Kidney (tissue), 14 donors: Measurements from ENCODE around the gene CPT1B. TPM values are rescaled to one million over a fixed set of nuclear protein-coding genes. Genes with fewer than 3 reads are reported as not detected.

Experiments used
- DNase-seq, 5 donors: peaks; one replicate each; pipeline ENCODE4 v3.0.0-alpha.2; 2013 to 2020
- FAIRE-seq: peaks from 2 replicates; lab custom pipeline; 2012; peaks lifted over from hg19 to GRCh38; lab: Jason Lieb, UNC
- H3K27ac ChIP-seq, 2 donors: one replicate each; pipeline ENCODE4 v1.7.0; 2013; ENCODE audit warnings: low read depth in 2 of 2, low read length in 2 of 2, inconsistent platforms in 1 of 2
- H3K27me3 ChIP-seq: one replicate; pipeline ENCODE4 v1.7.1; 2013; ENCODE audit warnings: low read length, inconsistent platforms; ENCODE audit not compliant: control insufficient read depth, insufficient read depth
- H3K36me3 ChIP-seq, 3 donors: one replicate each; pipeline versions ENCODE4 v1.7.0 to v1.7.1; 2013; ENCODE audit warnings: low read length in 3 of 3, control low read depth in 1 of 3, inconsistent platforms in 1 of 3; ENCODE audit not compliant: insufficient read depth in 3 of 3, control insufficient read depth in 2 of 3
- H3K4me1 ChIP-seq, 3 donors: one replicate each; pipeline versions ENCODE4 v1.7.0 to v1.7.1; 2013; ENCODE audit warnings: low read length in 3 of 3, inconsistent platforms in 1 of 3, low read depth in 1 of 3; ENCODE audit not compliant: control insufficient read depth in 2 of 3, insufficient read depth in 2 of 3
- H3K4me3 ChIP-seq, 3 donors: one replicate each; pipeline versions ENCODE4 v1.7.0 to v1.8.1; 2013; ENCODE audit warnings: low read length in 3 of 3, control low read depth in 1 of 3, inconsistent platforms in 1 of 3
- H3K9ac ChIP-seq, 3 donors: one replicate each; pipeline versions ENCODE4 v1.7.0 to v1.7.1; 2013; ENCODE audit warnings: low read length in 3 of 3, control low read depth in 1 of 3, inconsistent platforms in 1 of 3
- H3K9me3 ChIP-seq, 3 donors: one replicate each; pipeline versions ENCODE4 v1.7.0 to v1.7.1; 2013; ENCODE audit warnings: low read length in 3 of 3, control low read depth in 1 of 3, inconsistent platforms in 1 of 3; ENCODE audit not compliant: control insufficient read depth in 2 of 3, insufficient read depth in 1 of 3
- CTCF ChIP-seq: IDR thresholded peaks from 3 replicates; pipeline ENCODE4 v1.5.1; 2012; ENCODE audit warnings: mild to moderate bottlenecking, moderate library complexity, borderline replicate concordance; ENCODE audit not compliant: insufficient read depth; ENCODE audit errors: extremely low read depth
- intact Hi-C: fragments of 100-400 bp; cut with DNase I; formaldehyde crosslinking; loops from one replicate; pipeline ENCODE4 v1.11.1; 2022
- polyA plus RNA-seq: library from polyadenylated mRNA; stranded (reverse); fragments of 350-450 nt; fragmentation: Illumina TruSeq; extraction: RNeasy Lipid Tissue Mini Kit (QIAGEN cat#74804); gene quantifications from one replicate; pipeline ENCODE4 v1.2.3, GENCODE V29; 2014; ENCODE audit warnings: low read depth, low replicate concordance; ENCODE audit not compliant: insufficient read depth
- total RNA-seq: library from RNA; stranded (reverse); fragmentation: NEBNext Ultra II Directional; extraction: Animal tissue kit (Norgen Biotek cat#: 25700); gene quantifications from one replicate; pipeline ENCODE4 v1.2.1, GENCODE V29; 2021
- donor health status: control.
- donor health status: control.
- donor health status: control.
- donor health status: control.
- donor health status: control.
- donor health status: DM: yes; HTN: yes; CAD: no.
- donor health status: Normal renal cell carcinoma (clear cell type).

CPT1B gene
- total and polyA plus RNA-seq, 2 donors from 2014 or later = 20.6 to 34.3 TPM

GRCh38 chr22:50569896-50570535, 8.2 kb downstream of the CPT1B start:
- no peak for FAIRE-seq
- Histone ChIP-seq H3K9me3 (no peaks in the 10 kb centered on the region), H3K27ac (no peak overlapping the region), H3K36me3 (peaks cover 0 to 10% (median 7%) of the 10 kb centered on the region in 3 donors), H3K4me3 (no peak overlapping the region), H3K9ac (no peak overlapping the region), H3K27me3 (no peaks in the 10 kb centered on the region), H3K4me1 (peaks cover 0 to 15% (median 11%) of the 10 kb centered on the region in 3 donors)
- no peak for TF ChIP-seq CTCF
- intact Hi-C loops = no loop called here
- no peak for DNase-seq

GRCh38 chr22:50569041-50569459, 9.2 kb downstream of the CPT1B start:
- DNase-seq (peak in 1 of 5 donors; percentile 67), FAIRE-seq (no peak)
- H3K4me3 ChIP-seq = no peak overlapping the region
- no peak overlapping the region for H3K27ac ChIP-seq
- no peak for TF ChIP-seq CTCF
- peaks cover 0 to 15% (median 11%) of the 10 kb centered on the region in 3 donors for H3K4me1 ChIP-seq
- no peaks in the 10 kb centered on the region for H3K9me3 ChIP-seq
- H3K27me3 ChIP-seq = no peaks in the 10 kb centered on the region
- H3K9ac ChIP-seq = no peak overlapping the region
- H3K36me3 ChIP-seq = peaks cover 0 to 10% (median 7%) of the 10 kb centered on the region in 3 donors
- intact Hi-C loops = no loop called here

- Histone ChIP-seq H3K4me3 (no peak overlapping the region), H3K36me3 (peaks cover 0 to 10% (median 7%) of the 10 kb centered on the region in 3 donors), H3K4me1 (peaks cover 0 to 17% (median 11%) of the 10 kb centered on the region in 3 donors), H3K9me3 (no peaks in the 10 kb centered on the region), H3K27ac (no peak overlapping the region), H3K27me3 (no peaks in the 10 kb centered on the region), H3K9ac (no peak overlapping the region)
- FAIRE-seq = no peak
- no peak for TF ChIP-seq CTCF
- DNase-seq = peak in 1 of 5 donors; percentile 64
- intact Hi-C loops = no loop called here
These were observed 9.6 kb downstream of the CPT1B start for GRCh38 chr22:50568626-50569025.
